ENCODE results near the gene CD151.

- TF ChIP-seq EZH2 (IDR thresholded peaks at IDR 0.05; ENCODE audit: low read length) (no peak), CTCF (optimal IDR thresholded peaks at IDR 0.05 in 1 of 3, IDR thresholded peaks at IDR 0.05 in 1 of 3, conservative IDR thresholded peaks at IDR 0.05 in 1 of 3; ENCODE audit: extremely low read depth in 1 of 3, insufficient read depth in 2 of 3, low read length in 3 of 3) (no peak)
Observed at GRCh38 chr11:802018-802617, 30.6 kb upstream of the CD151 start.
